HCT116 (cell line): ENCODE measurements around the gene DNAJC1. TPM values are rescaled to one million over a fixed set of nuclear protein-coding genes. Genes with fewer than 3 reads are reported as not detected.
"Not testable (repeated sequence)": the region's sequence is repeated elsewhere in the genome, so short reads cannot be mapped to it uniquely, and the experiment has no call there.

Experiments
- ATAC-seq: fragments of 200-7000 bp; cut with Tn5 transposase; 2 replicates; pipeline ENCODE4 v1.9.1; 2020; ENCODE audit warnings: mild to moderate bottlenecking, moderate library complexity
- BruUV-seq: library from RNA; stranded (reverse); fragments of 400-500 nt; replicated peaks from 2 replicates; lab custom pipeline; 2021; lab: Mats Ljungman, UMichigan
- CTCF ChIA-PET: fragments of 300-600 bp; sonication (Branson Sonifier 250); formaldehyde crosslinking; loops from one replicate; lab custom pipeline; 2021; ENCODE audit warnings: antibody characterized with exemption; lab: Charles Lee
- POLR2A ChIA-PET: fragments of 300-600, 350-600 bp; sonication (Branson Sonifier 250); formaldehyde crosslinking; loops from one replicate; lab custom pipeline; 2021; ENCODE audit warnings: antibody characterized with exemption; lab: Charles Lee
- RAD21 ChIA-PET, 2 experiments: fragments of 300-600 bp; sonication (Branson Sonifier 250); formaldehyde crosslinking; loops; one replicate each; lab custom pipeline; 2023; ENCODE audit warnings: low total read pairs in 2 of 2; ENCODE audit not compliant: uncharacterized antibody in 2 of 2, unreplicated experiment in 2 of 2, low non-redundant PET in 1 of 2; lab: Charles Lee
- DNase-seq: peaks from one replicate; pipeline ENCODE4 v3.0.0-alpha.2; 2010; ENCODE audit warnings: low read depth, low spot score
- H2AFZ ChIP-seq: fragments of 200-600 bp; shearing (Covaris generic), sonication (generic); 2 replicates; pipeline ENCODE4 v1.6.1; 2017; ENCODE audit warnings: low read depth, mixed run types, mixed read lengths, antibody characterized with exemption, low read length; ENCODE audit not compliant: poor library complexity, severe bottlenecking
- H3K27ac ChIP-seq: 2 replicates; pipeline ENCODE4 v1.5.1; 2012; ENCODE audit warnings: low read depth, low read length
- H3K27me3 ChIP-seq: fragments of 200-600 bp; sonication (generic); 2 replicates; pipeline ENCODE4 v1.6.1; 2016; ENCODE audit warnings: mixed run types, low read length, mixed read lengths; ENCODE audit not compliant: insufficient read depth
- H3K36me3 ChIP-seq, 2 experiments: fragments of 200-500 bp in 1 of 2; fragments of 200-600 bp in 1 of 2; sonication (Bioruptor generic) in 1 of 2; sonication (generic) in 1 of 2; 2 replicates each; pipeline versions ENCODE4 v1.5.1 to v1.6.1; 2014 to 2016; ENCODE audit warnings: low read length in 2 of 2, inconsistent platforms in 1 of 2, mixed read lengths in 1 of 2, mixed run types in 1 of 2; ENCODE audit not compliant: insufficient read depth in 2 of 2, control insufficient read depth in 1 of 2
- H3K4me1 ChIP-seq, 2 experiments: fragments of 200-600 bp in 1 of 2; sonication (generic) in 1 of 2; 2 replicates each; pipeline versions ENCODE4 v1.5.1 to v1.6.1; 2012 to 2017; ENCODE audit warnings: low read length in 2 of 2, inconsistent platforms in 1 of 2, mild to moderate bottlenecking in 1 of 2, mixed read lengths in 1 of 2, mixed run types in 1 of 2, moderate library complexity in 1 of 2; ENCODE audit not compliant: insufficient read depth in 2 of 2, control insufficient read depth in 1 of 2
- H3K4me2 ChIP-seq: fragments of 200-600 bp; sonication (generic); 2 replicates; pipeline ENCODE4 v1.6.1; 2017; ENCODE audit warnings: mixed run types, low read length, mixed read lengths
- H3K4me3 ChIP-seq, 2 experiments: fragments of 200-600 bp in 1 of 2; sonication (generic) in 1 of 2; replicated peaks in 1 of 2; 2 replicates each; pipeline ENCODE4 v1.5.1; 2011 to 2016; ENCODE audit warnings: low read length in 2 of 2, control low read depth in 1 of 2, low read depth in 1 of 2, mild to moderate bottlenecking in 1 of 2, mixed read lengths in 1 of 2, mixed run types in 1 of 2
- H3K79me2 ChIP-seq: fragments of 200-600 bp; sonication (generic); 2 replicates; pipeline ENCODE4 v1.6.1; 2017; ENCODE audit warnings: mild to moderate bottlenecking, mixed run types, low read length, moderate library complexity, mixed read lengths; ENCODE audit not compliant: insufficient read depth
- H3K9ac ChIP-seq: fragments of 200-600 bp; sonication (generic); 2 replicates; pipeline ENCODE4 v1.6.1; 2016; ENCODE audit warnings: low read length, mixed read lengths
- H3K9me2 ChIP-seq: fragments of 200-600 bp; sonication (generic), shearing (Covaris generic); 2 replicates; pipeline ENCODE4 v1.6.1; 2017; ENCODE audit warnings: mixed run types, mild to moderate bottlenecking, moderate library complexity; ENCODE audit not compliant: insufficient read depth
- H3K9me3 ChIP-seq, 2 experiments: fragments of 200-500 bp in 1 of 2; fragments of 200-600 bp in 1 of 2; sonication (Bioruptor generic) in 1 of 2; sonication (generic) in 1 of 2; 2 replicates each; pipeline ENCODE4 v1.6.1; 2014 to 2017; ENCODE audit warnings: low read length in 2 of 2, mixed read lengths in 2 of 2, inconsistent platforms in 1 of 2, low read depth in 1 of 2, mild to moderate bottlenecking in 1 of 2, mixed run types in 1 of 2, moderate library complexity in 1 of 2; ENCODE audit not compliant: control insufficient read depth in 1 of 2, insufficient read depth in 1 of 2
- H4K20me1 ChIP-seq: fragments of 200-600 bp; sonication (generic), shearing (Covaris generic); 2 replicates; pipeline ENCODE4 v1.6.1; 2017; ENCODE audit warnings: mixed run types, mild to moderate bottlenecking, moderate library complexity; ENCODE audit not compliant: insufficient read depth
- JUND ChIP-seq: IDR thresholded peaks from 2 replicates; pipeline ENCODE4 v1.6.1; 2012
- POLR2AphosphoS5 ChIP-seq: IDR thresholded peaks from 2 replicates; pipeline ENCODE4 v1.6.1; 2011; ENCODE audit warnings: mild to moderate bottlenecking, low read depth, low read length, moderate library complexity
- RAD21 ChIP-seq: IDR thresholded peaks from 2 replicates; pipeline ENCODE4 v1.6.1; 2012; ENCODE audit warnings: low read depth, mild to moderate bottlenecking
- SIN3A ChIP-seq: IDR thresholded peaks from 2 replicates; pipeline ENCODE4 v1.6.1; 2012; ENCODE audit warnings: low read depth
- SRF ChIP-seq: IDR thresholded peaks from 2 replicates; pipeline ENCODE4 v1.6.1; 2012; ENCODE audit warnings: low read depth
- TCF7L2 ChIP-seq: IDR thresholded peaks from 2 replicates; pipeline ENCODE4 v1.7.0; 2011; ENCODE audit warnings: borderline replicate concordance, inconsistent platforms; ENCODE audit not compliant: insufficient read depth, insufficient read length; ENCODE audit errors: extremely low read depth
- YY1 ChIP-seq: IDR thresholded peaks from 2 replicates; pipeline ENCODE4 v1.6.1; 2011; ENCODE audit warnings: low read length, low read depth, moderate library complexity, mild to moderate bottlenecking; ENCODE audit not compliant: insufficient replicate concordance; ENCODE audit errors: extremely low read depth
- ZFX ChIP-seq: fragments of 450-650 bp; IDR thresholded peaks from 2 replicates; pipeline ENCODE4 v1.6.1; 2017
- intact Hi-C: fragments of 100-400 bp; cut with micrococcal nuclease; formaldehyde crosslinking; loops from 2 replicates; pipeline ENCODE4 v1.10.0; 2022
- total RNA-seq: library from RNA; stranded (reverse); gene quantifications from one replicate; pipeline ENCODE4 v1.2.1, GENCODE V29; 2021; ENCODE audit not compliant: unreplicated experiment
- TF ChIP-seq, protein P1 (sequence below), 3 experiments: fragments of 200-600 bp in 1 of 3; sonication (generic) in 1 of 3; IDR thresholded peaks in 2 of 3; conservative IDR thresholded peaks in 1 of 3; 2 replicates each; pipeline ENCODE4 v1.5.1; 2012 to 2017; ENCODE audit warnings: low read depth in 2 of 3, low read length in 2 of 3, antibody characterized with exemption in 1 of 3, borderline replicate concordance in 1 of 3, control low read depth in 1 of 3, mild to moderate bottlenecking in 1 of 3, mixed read lengths in 1 of 3, mixed run types in 1 of 3, moderate library complexity in 1 of 3; ENCODE audit not compliant: insufficient read depth in 1 of 3
- TF ChIP-seq, protein P2 (sequence below): IDR thresholded peaks from 2 replicates; pipeline ENCODE4 v1.6.1; 2012

Gene DNAJC1
- total RNA-seq, 1 experiment from 2014 or later = 17.9 TPM

DNA sequence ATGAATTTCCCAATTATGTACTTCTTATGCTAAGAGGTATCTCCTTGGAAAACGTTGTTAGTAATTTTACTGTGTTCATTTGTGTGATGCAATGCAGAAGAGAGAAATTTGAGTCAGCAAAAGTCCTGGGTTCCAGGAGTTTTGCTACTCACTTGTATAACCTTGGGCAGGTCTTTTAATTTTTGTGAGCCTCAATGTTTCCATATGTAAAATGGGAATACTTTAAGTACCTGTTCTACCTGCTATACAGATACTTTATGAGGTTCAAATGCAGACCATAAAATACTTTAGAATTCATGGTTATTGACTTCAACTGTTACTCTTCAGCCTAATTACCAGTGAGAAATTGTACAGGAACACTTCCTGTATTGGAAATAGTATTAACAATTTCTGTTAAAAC, 284.0 kb downstream of the DNAJC1 start:
- no peak for TF ChIP-seq ZFX
- no peak for TF ChIP-seq YY1
- no peak for TF ChIP-seq RAD21
- no peak for TF ChIP-seq POLR2AphosphoS5
- TF ChIP-seq, protein P1, sequence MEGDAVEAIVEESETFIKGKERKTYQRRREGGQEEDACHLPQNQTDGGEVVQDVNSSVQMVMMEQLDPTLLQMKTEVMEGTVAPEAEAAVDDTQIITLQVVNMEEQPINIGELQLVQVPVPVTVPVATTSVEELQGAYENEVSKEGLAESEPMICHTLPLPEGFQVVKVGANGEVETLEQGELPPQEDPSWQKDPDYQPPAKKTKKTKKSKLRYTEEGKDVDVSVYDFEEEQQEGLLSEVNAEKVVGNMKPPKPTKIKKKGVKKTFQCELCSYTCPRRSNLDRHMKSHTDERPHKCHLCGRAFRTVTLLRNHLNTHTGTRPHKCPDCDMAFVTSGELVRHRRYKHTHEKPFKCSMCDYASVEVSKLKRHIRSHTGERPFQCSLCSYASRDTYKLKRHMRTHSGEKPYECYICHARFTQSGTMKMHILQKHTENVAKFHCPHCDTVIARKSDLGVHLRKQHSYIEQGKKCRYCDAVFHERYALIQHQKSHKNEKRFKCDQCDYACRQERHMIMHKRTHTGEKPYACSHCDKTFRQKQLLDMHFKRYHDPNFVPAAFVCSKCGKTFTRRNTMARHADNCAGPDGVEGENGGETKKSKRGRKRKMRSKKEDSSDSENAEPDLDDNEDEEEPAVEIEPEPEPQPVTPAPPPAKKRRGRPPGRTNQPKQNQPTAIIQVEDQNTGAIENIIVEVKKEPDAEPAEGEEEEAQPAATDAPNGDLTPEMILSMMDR (IDR thresholded peaks at IDR 0.05 in 2 of 3, conservative IDR thresholded peaks at IDR 0.05 in 1 of 3; ENCODE audit: borderline replicate concordance in 1 of 3, insufficient read depth in 1 of 3, low read depth in 2 of 3, low read length in 2 of 3) = no peak
- TF ChIP-seq, protein P2, sequence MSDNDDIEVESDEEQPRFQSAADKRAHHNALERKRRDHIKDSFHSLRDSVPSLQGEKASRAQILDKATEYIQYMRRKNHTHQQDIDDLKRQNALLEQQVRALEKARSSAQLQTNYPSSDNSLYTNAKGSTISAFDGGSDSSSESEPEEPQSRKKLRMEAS = no peak
- no peak for TF ChIP-seq JUND
- TF ChIP-seq TCF7L2 = no peak
- TF ChIP-seq SIN3A = no peak
- no peak for TF ChIP-seq SRF
- CTCF ChIA-PET = no interaction called here
- H3K9me3 ChIP-seq = no peaks in the 10 kb centered on the region
- no peak overlapping the region for H3K4me2 ChIP-seq
- no peak overlapping the region for H3K9ac ChIP-seq
- no peaks in the 10 kb centered on the region for H3K27me3 ChIP-seq
- peaks cover 10% of the 10 kb centered on the region; the same call in 1 of the 2 replicates for H4K20me1 ChIP-seq
- no TSS peak for BruUV-seq
- intact Hi-C loops = no loop called here
- ATAC-seq (no peak), DNase-seq (no peak)
- H3K4me3 ChIP-seq = no peak overlapping the region
- H3K9me2 ChIP-seq = no peaks in the 10 kb centered on the region
- POLR2A ChIA-PET = interaction anchor here (0.6 kb wide), 1 partner anchor 15 kb away, joined by 6 read pairs; no protein-coding TSS in a partner anchor
- RAD21 ChIA-PET = no interaction called here
- H2AFZ ChIP-seq = no peak overlapping the region
- H3K79me2 ChIP-seq = 0 out of 2 replicates have a peak, but pooled peaks cover 6% of the 10 kb centered on the region
- H3K36me3 ChIP-seq = no peaks in the 10 kb centered on the region
- peaks cover 14 to 27% of the 10 kb centered on the region in 2 experiments for H3K4me1 ChIP-seq
- H3K27ac ChIP-seq = no peak overlapping the region

DNA sequence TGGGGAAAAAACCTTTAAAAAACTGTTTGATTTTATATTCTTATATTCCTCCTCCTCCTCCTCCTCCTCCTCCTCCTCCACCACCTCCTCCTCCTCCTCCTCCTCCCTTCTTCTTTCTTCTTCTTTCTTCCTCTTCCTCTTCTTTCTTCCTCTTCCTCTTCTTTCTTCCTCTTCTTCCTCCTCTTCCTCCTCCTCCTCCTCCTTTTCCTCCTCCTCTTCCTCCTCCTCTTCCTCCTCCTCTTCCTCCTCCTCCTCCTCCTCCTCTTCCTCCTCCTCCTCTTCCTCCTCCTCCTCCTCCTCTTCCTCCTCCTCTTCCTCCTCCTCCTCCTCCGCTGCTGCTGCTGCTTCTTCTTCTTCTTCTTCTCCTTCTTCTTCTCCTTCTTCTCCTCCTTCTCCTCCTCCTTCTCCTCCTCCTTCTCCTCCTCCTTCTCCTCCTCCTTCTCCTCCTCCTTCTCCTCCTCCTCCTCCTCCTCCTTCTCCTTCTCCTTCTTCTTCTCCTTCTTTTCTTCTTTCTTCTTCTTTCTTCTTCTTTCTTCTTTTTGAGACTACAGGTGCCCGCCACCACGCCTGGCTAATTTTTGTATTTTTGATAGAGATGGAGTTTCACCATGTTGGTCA, 286.0 kb downstream of the DNAJC1 start:
- H2AFZ ChIP-seq, BruUV-seq, H3K4me3 ChIP-seq, H3K36me3 ChIP-seq, H4K20me1 ChIP-seq, H3K79me2 ChIP-seq, H3K27ac ChIP-seq, H3K9me3 ChIP-seq, H3K9ac ChIP-seq, H3K9me2 ChIP-seq, H3K4me2 ChIP-seq, RAD21 ChIA-PET, H3K27me3 ChIP-seq, DNase-seq, POLR2A ChIA-PET, CTCF ChIA-PET, intact Hi-C loops, ATAC-seq: not testable (repeated sequence)
- H3K4me1 ChIP-seq = peaks cover 8 to 18% of the 10 kb centered on the region in 2 experiments
